Peyer's patch (tissue), 4 donors: ENCODE measurements around the gene SCN3A.

Experiments used
- CTCF ChIP-seq, 6 experiments: fragments of 450-650 bp in 4 of 6; fragments of 200-600 bp in 2 of 6; sonication (generic) in 1 of 6; IDR thresholded peaks; one replicate each; pipeline ENCODE4 v1.5.1; 2017 to 2019; ENCODE audit warnings: antibody characterized with exemption in 6 of 6, mild to moderate bottlenecking in 3 of 6, moderate library complexity in 1 of 6
- POLR2A ChIP-seq, 2 donors: fragments of 450-650 bp; IDR thresholded peaks; one replicate each; pipeline ENCODE4 v1.5.1; 2017; ENCODE audit warnings: antibody characterized with exemption in 2 of 2, mild to moderate bottlenecking in 2 of 2, moderate library complexity in 2 of 2

- TF ChIP-seq CTCF (IDR thresholded peaks at IDR 0.05) (no peak), POLR2A (IDR thresholded peaks at IDR 0.05) (no peak)
These were observed 39.6 kb downstream of the SCN3A start for GRCh38 chr2:165164201-165164600.
